ENCODE measurements around the gene YKT6. TPM values are rescaled to one million over a fixed set of nuclear protein-coding genes. Genes with fewer than 3 reads are reported as not detected.
"Not testable (repeated sequence)": the region's sequence is repeated elsewhere in the genome, so short reads cannot be mapped to it uniquely, and the experiment has no call there.

The YKT6 gene
- total RNA-seq, 1 donor from 2014 or later: 47.6 TPM

DNA sequence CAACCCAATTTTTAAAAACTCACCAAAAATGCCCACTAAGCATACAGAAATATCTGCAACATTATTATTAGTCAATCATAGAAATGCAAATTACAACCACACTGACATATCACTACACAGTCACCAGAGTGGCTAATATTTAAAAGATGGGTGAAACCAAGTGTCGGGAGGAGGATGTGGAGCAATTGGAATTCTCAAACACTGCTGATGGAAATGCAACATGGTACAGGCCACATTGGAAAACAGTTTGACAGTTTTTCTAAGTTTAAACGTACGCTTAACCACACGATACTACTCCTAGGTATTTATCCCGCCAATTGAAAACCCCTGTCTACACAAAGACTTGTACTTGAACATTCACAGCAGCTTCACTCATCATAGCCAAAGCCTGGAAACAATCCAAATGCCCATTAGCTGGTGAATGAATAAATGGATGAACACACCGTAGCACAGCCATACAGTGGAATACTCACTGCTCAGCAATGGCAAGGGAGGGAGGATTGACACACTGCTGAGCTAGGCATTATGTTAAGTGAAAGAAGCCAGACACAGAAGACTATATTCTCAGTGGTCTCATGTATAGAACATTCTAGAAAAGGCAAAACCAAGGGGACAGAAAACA is 27.9 kb upstream of the YKT6 start:
- H3K36me3 ChIP-seq: no peaks in the 10 kb centered on the region
- no peak overlapping the region for H3K27ac ChIP-seq
- no peak overlapping the region for H3K4me3 ChIP-seq
- no peak for DNase-seq (ENCODE audit: extremely low spot score in 2 of 2)
- TF ChIP-seq POLR2A (IDR thresholded peaks at IDR 0.05) (no peak), POLR2AphosphoS5 (IDR thresholded peaks at IDR 0.05; ENCODE audit: insufficient read depth in 1 of 2, low read depth in 1 of 2) (no peak)
- TF ChIP-seq, protein P1, sequence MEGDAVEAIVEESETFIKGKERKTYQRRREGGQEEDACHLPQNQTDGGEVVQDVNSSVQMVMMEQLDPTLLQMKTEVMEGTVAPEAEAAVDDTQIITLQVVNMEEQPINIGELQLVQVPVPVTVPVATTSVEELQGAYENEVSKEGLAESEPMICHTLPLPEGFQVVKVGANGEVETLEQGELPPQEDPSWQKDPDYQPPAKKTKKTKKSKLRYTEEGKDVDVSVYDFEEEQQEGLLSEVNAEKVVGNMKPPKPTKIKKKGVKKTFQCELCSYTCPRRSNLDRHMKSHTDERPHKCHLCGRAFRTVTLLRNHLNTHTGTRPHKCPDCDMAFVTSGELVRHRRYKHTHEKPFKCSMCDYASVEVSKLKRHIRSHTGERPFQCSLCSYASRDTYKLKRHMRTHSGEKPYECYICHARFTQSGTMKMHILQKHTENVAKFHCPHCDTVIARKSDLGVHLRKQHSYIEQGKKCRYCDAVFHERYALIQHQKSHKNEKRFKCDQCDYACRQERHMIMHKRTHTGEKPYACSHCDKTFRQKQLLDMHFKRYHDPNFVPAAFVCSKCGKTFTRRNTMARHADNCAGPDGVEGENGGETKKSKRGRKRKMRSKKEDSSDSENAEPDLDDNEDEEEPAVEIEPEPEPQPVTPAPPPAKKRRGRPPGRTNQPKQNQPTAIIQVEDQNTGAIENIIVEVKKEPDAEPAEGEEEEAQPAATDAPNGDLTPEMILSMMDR (IDR thresholded peaks at IDR 0.05): no peak
- no peaks in the 10 kb centered on the region for H3K27me3 ChIP-seq
- H3K4me1 ChIP-seq: no peaks in the 10 kb centered on the region
- intact Hi-C loops (cut with DNase I): no loop called here
- no peaks in the 10 kb centered on the region for H3K9me3 ChIP-seq

DNA sequence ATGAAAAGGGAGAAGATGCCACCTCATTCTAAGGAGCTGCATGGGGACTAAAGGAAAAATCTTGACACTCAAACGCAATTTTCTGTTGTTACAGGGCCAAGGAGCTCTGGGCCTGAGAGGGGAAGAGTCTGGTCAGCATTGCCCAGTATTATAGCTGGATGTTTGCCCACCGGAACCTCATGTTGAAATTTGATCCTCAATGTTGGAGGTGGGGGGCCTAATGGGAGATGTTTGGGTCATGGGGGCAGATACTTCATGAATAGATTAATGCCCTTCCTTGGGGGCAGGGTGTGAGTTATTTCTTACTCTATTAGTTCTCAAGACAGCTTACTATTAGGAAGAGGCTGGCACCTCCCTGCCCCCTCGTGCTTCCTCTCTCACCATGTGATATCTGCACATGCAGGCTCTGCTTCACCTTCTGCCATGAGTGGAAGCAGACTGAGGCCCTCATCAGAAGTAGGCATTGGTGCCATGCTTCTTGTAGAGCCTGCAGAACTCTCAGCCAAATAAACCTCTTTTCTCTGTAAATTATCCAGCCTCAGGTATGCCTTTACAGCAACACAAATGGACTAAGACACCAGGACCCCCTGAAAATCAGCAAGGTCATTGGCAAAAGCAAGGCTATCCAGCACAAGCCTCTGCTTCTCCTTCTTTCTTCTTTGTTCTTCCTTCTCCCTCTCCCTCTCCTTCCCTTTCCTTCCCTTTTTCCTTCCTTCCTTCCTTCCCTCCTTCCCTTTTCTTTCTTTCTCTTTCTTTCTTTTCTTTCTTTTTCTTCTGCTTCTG is 26.7 kb upstream of the YKT6 start:
- intact Hi-C loops (cut with DNase I): no loop called here
- no peak overlapping the region for H3K4me3 ChIP-seq
- no peaks in the 10 kb centered on the region for H3K9me3 ChIP-seq
- no peaks in the 10 kb centered on the region for H3K4me1 ChIP-seq
- DNase-seq (ENCODE audit: extremely low spot score in 2 of 2): no peak
- H3K36me3 ChIP-seq: no peaks in the 10 kb centered on the region
- no peak for TF ChIP-seq POLR2A (IDR thresholded peaks at IDR 0.05)
- no peak for TF ChIP-seq POLR2AphosphoS5 (IDR thresholded peaks at IDR 0.05; ENCODE audit: insufficient read depth in 1 of 2, low read depth in 1 of 2)
- TF ChIP-seq, protein P1 (IDR thresholded peaks at IDR 0.05): no peak
- H3K27me3 ChIP-seq: no peaks in the 10 kb centered on the region
- no peak overlapping the region for H3K27ac ChIP-seq

DNA sequence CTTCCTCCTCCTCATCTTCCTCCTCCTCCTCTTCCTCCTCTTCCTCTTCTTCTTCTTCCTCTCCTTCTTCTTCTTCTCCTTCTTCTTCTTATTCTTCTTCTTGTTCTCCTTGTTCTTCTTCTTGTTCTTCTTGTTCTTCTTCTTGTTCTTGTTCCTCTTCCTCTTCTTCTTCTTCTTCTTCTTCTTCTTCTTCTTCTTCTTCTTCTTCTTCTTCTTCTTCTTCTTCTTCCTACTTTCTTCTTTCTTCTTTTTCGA is 26.2 kb upstream of the YKT6 start:
- DNase-seq (ENCODE audit: extremely low spot score in 2 of 2); intact Hi-C loops (cut with DNase I); H3K9me3 ChIP-seq; H3K4me3 ChIP-seq; H3K36me3 ChIP-seq; H3K4me1 ChIP-seq; H3K27me3 ChIP-seq; H3K27ac ChIP-seq: not testable (repeated sequence)

DNA sequence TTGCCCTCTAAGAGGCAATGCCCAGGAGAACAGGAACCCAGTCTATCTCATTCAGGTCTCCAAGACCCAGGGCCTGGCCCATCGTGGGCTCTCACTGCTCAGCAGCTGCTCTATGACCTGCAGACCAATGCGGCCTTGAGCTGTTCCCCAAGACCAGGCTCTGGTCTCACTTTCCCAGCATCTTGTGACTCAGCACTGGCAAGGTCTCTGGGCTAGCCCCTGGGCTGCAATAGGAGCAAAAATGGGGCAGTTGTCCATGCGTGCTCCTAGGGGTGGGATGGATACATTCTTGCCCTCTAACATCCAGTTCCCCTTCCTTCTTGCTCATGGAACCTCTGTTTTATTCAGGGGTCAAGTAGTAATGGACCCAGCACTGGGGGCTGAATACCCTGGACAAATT is 25.0 kb upstream of the YKT6 start:
- Histone ChIP-seq H3K36me3 (no peaks in the 10 kb centered on the region), H3K27me3 (no peaks in the 10 kb centered on the region), H3K9me3 (no peaks in the 10 kb centered on the region), H3K4me3 (no peak overlapping the region), H3K27ac (no peak overlapping the region), H3K4me1 (no peaks in the 10 kb centered on the region)
- intact Hi-C loops (cut with DNase I): no loop called here
- TF ChIP-seq, protein P1 (IDR thresholded peaks at IDR 0.05): no peak
- TF ChIP-seq POLR2A (IDR thresholded peaks at IDR 0.05): no peak
- no peak for TF ChIP-seq POLR2AphosphoS5 (IDR thresholded peaks at IDR 0.05; ENCODE audit: insufficient read depth in 1 of 2, low read depth in 1 of 2)
- no peak for DNase-seq (ENCODE audit: extremely low spot score in 2 of 2)

DNA sequence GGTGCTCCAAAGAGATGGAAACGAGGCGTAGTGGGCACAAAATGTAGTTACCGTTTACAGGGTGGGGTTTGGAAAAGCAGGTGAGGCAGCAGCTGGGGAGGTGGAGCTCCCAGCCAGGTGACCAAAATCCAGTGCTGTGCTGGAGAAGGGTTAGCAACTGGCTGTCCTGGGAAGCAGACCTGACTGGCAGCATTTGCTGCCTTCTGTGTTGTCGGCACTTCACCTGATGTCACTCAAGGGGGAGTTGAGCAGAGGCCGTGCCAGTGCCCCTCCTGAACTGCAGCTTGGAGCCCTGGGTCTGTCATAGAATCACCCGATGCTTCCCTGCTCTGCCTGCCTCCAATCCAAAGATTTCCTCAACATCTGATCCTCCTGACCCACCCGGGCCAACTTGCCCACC is 24.3 kb upstream of the YKT6 start:
- DNase-seq (ENCODE audit: extremely low spot score in 2 of 2): no peak
- TF ChIP-seq POLR2A (IDR thresholded peaks at IDR 0.05): no peak
- no peak for TF ChIP-seq POLR2AphosphoS5 (IDR thresholded peaks at IDR 0.05; ENCODE audit: insufficient read depth in 1 of 2, low read depth in 1 of 2)
- TF ChIP-seq, protein P1 (IDR thresholded peaks at IDR 0.05): no peak

More for the DNA sequence above, 24.3 kb upstream of the YKT6 start:
- intact Hi-C loops (cut with DNase I): no loop called here
- no peak overlapping the region for H3K27ac ChIP-seq
- H3K4me3 ChIP-seq: no peak overlapping the region
- H3K9me3 ChIP-seq: no peaks in the 10 kb centered on the region
- no peaks in the 10 kb centered on the region for H3K27me3 ChIP-seq
- H3K4me1 ChIP-seq: no peaks in the 10 kb centered on the region
- H3K36me3 ChIP-seq: no peaks in the 10 kb centered on the region

Data from vagina (tissue), 2 donors.